Panc1 (cell line): ENCODE measurements around the gene FAM240A. TPM values are rescaled to one million over a fixed set of nuclear protein-coding genes. Genes with fewer than 3 reads are reported as not detected.

Experiments
- ATAC-seq: fragments of 200-7000 bp; cut with Tn5 transposase; 2 replicates; pipeline ENCODE4 v1.9.1; 2020; ENCODE audit warnings: mild to moderate bottlenecking, moderate library complexity
- BruUV-seq: library from RNA; stranded (reverse); fragments of 400-500 nt; replicated peaks from 2 replicates; lab custom pipeline; 2021; lab: Mats Ljungman, UMichigan
- CTCF ChIA-PET: fragments of 300-600 bp; sonication (Branson Sonifier 250); formaldehyde crosslinking; loops from one replicate; lab custom pipeline; 2022; ENCODE audit warnings: antibody characterized with exemption; lab: Charles Lee
- POLR2A ChIA-PET: fragments of 300-600 bp; sonication (Branson Sonifier 250); formaldehyde crosslinking; loops from one replicate; lab custom pipeline; 2022; ENCODE audit warnings: antibody characterized with exemption; lab: Charles Lee
- DNase-seq: peaks from one replicate; pipeline ENCODE4 v3.0.0-alpha.2; 2010; ENCODE audit warnings: low read depth, low spot score
- H3K27ac ChIP-seq: 2 replicates; pipeline ENCODE4 v1.5.1; 2011; ENCODE audit warnings: mild to moderate bottlenecking, low read length, inconsistent platforms
- H3K27me3 ChIP-seq: fragments of 200-500 bp; sonication (Bioruptor generic); 2 replicates; pipeline ENCODE4 v1.6.0; 2014; ENCODE audit warnings: low read length, inconsistent platforms; ENCODE audit not compliant: control insufficient read depth, insufficient read depth
- H3K36me3 ChIP-seq: fragments of 200-500 bp; sonication (Bioruptor generic); 2 replicates; pipeline ENCODE4 v1.5.1; 2014; ENCODE audit warnings: inconsistent platforms, mild to moderate bottlenecking, low read length, moderate library complexity; ENCODE audit not compliant: control insufficient read depth, insufficient read depth
- H3K4me1 ChIP-seq: 2 replicates; pipeline ENCODE4 v1.5.1; 2011; ENCODE audit warnings: inconsistent platforms, mild to moderate bottlenecking, low read length, moderate library complexity; ENCODE audit not compliant: control insufficient read depth, insufficient read depth
- H3K4me3 ChIP-seq, 2 experiments: 2 replicates each; pipeline ENCODE4 v1.5.1; 2011 to 2012; ENCODE audit warnings: low read depth in 2 of 2, low read length in 2 of 2, mild to moderate bottlenecking in 2 of 2, inconsistent platforms in 1 of 2, moderate library complexity in 1 of 2
- H3K9me3 ChIP-seq: fragments of 200-500 bp; sonication (Bioruptor generic); 2 replicates; pipeline ENCODE4 v1.5.1; 2014; ENCODE audit warnings: low read depth, mild to moderate bottlenecking, inconsistent platforms, low read length, moderate library complexity; ENCODE audit not compliant: control insufficient read depth, insufficient read depth
- CTCF ChIP-seq: fragments of 450-650 bp; IDR thresholded peaks from 2 replicates; pipeline ENCODE4 v1.5.1; 2017; ENCODE audit warnings: mild to moderate bottlenecking
- POLR2AphosphoS5 ChIP-seq: IDR thresholded peaks from 2 replicates; pipeline ENCODE4 v1.6.1; 2012; ENCODE audit warnings: mild to moderate bottlenecking, low read depth, low read length, moderate library complexity
- REST ChIP-seq, 2 experiments: IDR thresholded peaks; 2 replicates each; pipeline ENCODE4 v1.6.1; 2011 to 2012; ENCODE audit warnings: low read depth in 2 of 2, control low read depth in 1 of 2, low read length in 1 of 2, mild to moderate bottlenecking in 1 of 2, moderate library complexity in 1 of 2; ENCODE audit not compliant: insufficient read depth in 1 of 2
- SIN3A ChIP-seq: IDR thresholded peaks from 2 replicates; pipeline ENCODE4 v1.6.1; 2012; ENCODE audit warnings: low read depth, mild to moderate bottlenecking, low read length, moderate library complexity, borderline replicate concordance; ENCODE audit not compliant: insufficient read depth
- TCF7L2 ChIP-seq: IDR thresholded peaks from 2 replicates; pipeline ENCODE4 v1.6.1; 2011; ENCODE audit warnings: mild to moderate bottlenecking, low read depth, low read length, inconsistent platforms
- in situ Hi-C: cut with HindIII; loops from 2 replicates; pipeline ENCODE4 v1.10.0; 2016; ENCODE audit warnings: low sequenced_read_pairs, low pct_unique_long_range_greater_than_20kb
- intact Hi-C: fragments of 100-400 bp; cut with micrococcal nuclease; formaldehyde crosslinking; loops from one replicate; pipeline ENCODE4 v1.10.0; 2022; ENCODE audit not compliant: unreplicated experiment
- total RNA-seq: library from RNA; stranded (reverse); gene quantifications from one replicate; pipeline ENCODE4 v1.2.1, GENCODE V29; 2021; ENCODE audit not compliant: unreplicated experiment

The FAM240A gene
- total RNA-seq, 1 experiment from 2014 or later: not detected

GRCh38 chr3:46574243-46574646, 38.1 kb upstream of the FAM240A start:
- intact Hi-C loops: no loop called here
- in situ Hi-C loops: no loop called here
- BruUV-seq: no TSS peak
- no peaks in the 10 kb centered on the region for H3K9me3 ChIP-seq
- H3K36me3 ChIP-seq: no peaks in the 10 kb centered on the region
- no peak for TF ChIP-seq CTCF
- TF ChIP-seq REST (IDR thresholded peaks at IDR 0.05; ENCODE audit: insufficient read depth in 1 of 2, low read depth in 2 of 2, low read length in 1 of 2): no peak
- TF ChIP-seq POLR2AphosphoS5: no peak
- no peak for TF ChIP-seq TCF7L2
- TF ChIP-seq SIN3A: no peak
- DNase-seq (no peak), ATAC-seq (no peak)
- H3K27me3 ChIP-seq: no peaks in the 10 kb centered on the region
- POLR2A ChIA-PET: no interaction called here
- H3K27ac ChIP-seq: no peak overlapping the region
- no peak overlapping the region for H3K4me3 ChIP-seq
- no peaks in the 10 kb centered on the region for H3K4me1 ChIP-seq
- CTCF ChIA-PET: no interaction called here

GRCh38 chr3:46574881-46575576, 37.3 kb upstream of the FAM240A start:
- Histone ChIP-seq H3K36me3 (no peaks in the 10 kb centered on the region), H3K9me3 (no peaks in the 10 kb centered on the region), H3K4me1 (no peaks in the 10 kb centered on the region), H3K27me3 (no peaks in the 10 kb centered on the region), H3K27ac (no peak overlapping the region), H3K4me3 (no peak overlapping the region)
- ChIA-PET POLR2A (no interaction called here), CTCF (no interaction called here)
- BruUV-seq: no TSS peak
- ATAC-seq (no peak), DNase-seq (no peak)
- intact Hi-C loops (no loop called here), in situ Hi-C loops (no loop called here)
- TF ChIP-seq TCF7L2 (no peak), CTCF (no peak), POLR2AphosphoS5 (no peak), SIN3A (no peak), REST (IDR thresholded peaks at IDR 0.05; ENCODE audit: insufficient read depth in 1 of 2, low read depth in 2 of 2, low read length in 1 of 2) (no peak)
